K562 (cell line): ENCODE results near the gene PIP4K2A. TPM values are rescaled to one million over a fixed set of nuclear protein-coding genes. Genes with fewer than 3 reads are reported as not detected.

Source experiments
- CC2D1A ChIP-seq: fragments of 450-650 bp; IDR thresholded peaks from 2 replicates; pipeline ENCODE4 v1.6.1; 2017; ENCODE audit warnings: mild to moderate bottlenecking
- CREBBP ChIP-seq: IDR thresholded peaks from one replicate; pipeline ENCODE4 v1.6.1; 2012; ENCODE audit warnings: low read depth, mild to moderate bottlenecking, control low read depth, inconsistent platforms, low read length
- E4F1 ChIP-seq: fragments of 250-450 bp; sonication (Bioruptor Pico); IDR thresholded peaks from 2 replicates; pipeline ENCODE4 v1.5.0; 2021; ENCODE audit warnings: mild to moderate bottlenecking, borderline replicate concordance
- GTF2F1 ChIP-seq: IDR thresholded peaks from 2 replicates; pipeline ENCODE4 v1.6.1; 2011; ENCODE audit warnings: low read depth, low read length, improper control_type of control experiment
- HINFP ChIP-seq: fragments of 450-650 bp; conservative IDR thresholded peaks from 2 replicates; pipeline ENCODE4 v1.6.1; 2016; ENCODE audit warnings: missing genetic modification characterization, low read depth, mild to moderate bottlenecking, control low read depth, missing compliant biosample characterization
- ILF3 ChIP-seq: fragments of 450-650 bp; IDR thresholded peaks from 2 replicates; pipeline ENCODE4 v1.6.1; 2018; ENCODE audit warnings: antibody characterized with exemption, mild to moderate bottlenecking, moderate library complexity, borderline replicate concordance
- MNT ChIP-seq, 2 experiments: fragments of 450-650 bp; conservative IDR thresholded peaks; 2 replicates each; pipeline ENCODE4 v1.6.1; 2017; ENCODE audit warnings: mild to moderate bottlenecking in 2 of 2, moderate library complexity in 2 of 2
- NBN ChIP-seq: fragments of 450-650 bp; IDR thresholded peaks from 2 replicates; pipeline ENCODE4 v1.6.1; 2016; ENCODE audit warnings: low read depth, mild to moderate bottlenecking
- OTX1 ChIP-seq: fragments of 450-650 bp; formaldehyde crosslinking; IDR thresholded peaks from 2 replicates; pipeline ENCODE4 v1.4.0; 2022; ENCODE audit warnings: mild to moderate bottlenecking
- RBBP5 ChIP-seq: fragments of 200-600 bp; sonication (generic); IDR thresholded peaks from 2 replicates; pipeline ENCODE4 v1.6.1; 2012; ENCODE audit warnings: borderline replicate concordance, mild to moderate bottlenecking, low read length, control low read depth, inconsistent platforms; ENCODE audit not compliant: insufficient read depth, poor library complexity, severe bottlenecking
- RFX5 ChIP-seq: IDR thresholded peaks from 2 replicates; pipeline ENCODE4 v1.6.1; 2011; ENCODE audit warnings: low read depth, mild to moderate bottlenecking, improper control_type of control experiment, low read length
- SETDB1 ChIP-seq: IDR thresholded peaks from one replicate; pipeline ENCODE4 v1.6.1; 2012; ENCODE audit warnings: low read length, control low read depth, inconsistent platforms
- SMAD1 ChIP-seq: fragments of 150-350 bp; IDR thresholded peaks from 2 replicates; pipeline ENCODE4 v1.6.1; 2014; ENCODE audit warnings: low read length, low read depth; ENCODE audit not compliant: partially characterized antibody
- SMARCA4 ChIP-seq: fragments of 450-650 bp; IDR thresholded peaks from 2 replicates; pipeline ENCODE4 v1.6.1; 2016
- TARDBP ChIP-seq: fragments of 450-650 bp; IDR thresholded peaks from 2 replicates; pipeline ENCODE4 v1.6.1; 2016
- TEAD2 ChIP-seq: fragments of 450-650 bp; IDR thresholded peaks from 2 replicates; pipeline ENCODE4 v1.6.1; 2016; ENCODE audit warnings: missing genetic modification characterization, control low read depth, missing compliant biosample characterization
- TSHZ1 ChIP-seq: fragments of 250-450 bp; sonication (Bioruptor Pico); IDR thresholded peaks from 2 replicates; pipeline ENCODE4 v1.4.0; 2020; ENCODE audit warnings: mild to moderate bottlenecking, moderate library complexity
- WHSC1 ChIP-seq: IDR thresholded peaks from one replicate; pipeline ENCODE4 v1.6.1; 2012; ENCODE audit warnings: low read length, control low read depth, inconsistent platforms
- ZNF263 ChIP-seq: sonication (generic); formaldehyde crosslinking; IDR thresholded peaks from 2 replicates; pipeline ENCODE4 v1.8.0; 2022; ENCODE audit warnings: mild to moderate bottlenecking, missing genetic modification reagents, borderline replicate concordance
- ZNF707 ChIP-seq: fragments of 250-450 bp; sonication (Bioruptor Pico); conservative IDR thresholded peaks from 2 replicates; pipeline ENCODE4 v1.8.0; 2022; ENCODE audit warnings: inconsistent platforms, mild to moderate bottlenecking, moderate library complexity
- ZNF79 ChIP-seq: fragments of 250-450 bp; sonication (Bioruptor Pico); IDR thresholded peaks from 2 replicates; pipeline ENCODE4 v1.4.0; 2020; ENCODE audit warnings: low read depth, mild to moderate bottlenecking, moderate library complexity
- polyA plus RNA-seq, 8 experiments: library from polyadenylated mRNA; depleted of rRNA in 4 of 8; stranded (reverse) in 5 of 8; unstranded in 3 of 8; fragments of >200 nt; fragmentation: Nextera tagmentation in 2 of 8; fragmentation: Illumina TruSeq in 1 of 8; extraction: Ambion mirVana in 2 of 8; extraction: Trizol in 1 of 8; gene quantifications; 2 replicates each; pipeline versions ENCODE4 v1.2.1 to v1.2.3, GENCODE V29; 2011 to 2014; ENCODE audit warnings: inconsistent platforms in 1 of 8, missing spikeins in 1 of 8
- total RNA-seq, 7 experiments: library from RNA; depleted of rRNA in 6 of 7; stranded (reverse); fragments of >200 nt in 6 of 7; fragmentation: Illumina TruSeq in 2 of 7; extraction: Trizol in 2 of 7; gene quantifications; 2 replicates each; pipeline versions ENCODE4 v1.2.1 to v1.2.3, GENCODE V29; 2011 to 2021; ENCODE audit warnings: low replicate concordance in 1 of 7

Gene PIP4K2A
- total and polyA plus RNA-seq, 9 of the 15 experiments (the other 6 are each of a cell fraction or from before 2014, with no cell fraction given) = 35.6 to 117 (median 71.9) TPM

- TF ChIP-seq RBBP5 (peak; percentile 56), OTX1 (CRISPR knock-in tag) (peak; percentile 74; the same call in 1 of the 2 replicates), ZNF707 (no peak), GTF2F1 (no peak), MNT (conservative IDR thresholded peaks at IDR 0.05) (peak; percentile 57 to 83; a peak in 3 of 4 replicates), SETDB1 (no peak), ZNF79 (CRISPR knock-in tag) (no peak), CC2D1A (no peak), NBN (peak; percentile 88), TEAD2 (tag) (no peak), TARDBP (no peak), ZNF263 (CRISPR knock-in tag) (no peak), E4F1 (CRISPR knock-in tag) (no peak), TSHZ1 (CRISPR knock-in tag) (no peak), RFX5 (no peak), SMARCA4 (peak; percentile 78), SMAD1 (no peak), WHSC1 (no peak), CREBBP (no peak), HINFP (tag) (no peak), ILF3 (no peak)
Measured at GRCh38 chr10:22631646-22632278, 82.6 kb downstream of the PIP4K2A start (continued).
